Measurements from ENCODE around the gene MTMR3.

- TF ChIP-seq CTCF (IDR thresholded peaks at IDR 0.05) (no peak), E2F6 (IDR thresholded peaks at IDR 0.05; ENCODE audit: borderline replicate concordance, low read depth) (no peak), HOXA7 (CRISPR knock-in tag; IDR thresholded peaks at IDR 0.05) (no peak), RAD21 (conservative IDR thresholded peaks at IDR 0.05 in 1 of 2, IDR thresholded peaks at IDR 0.05 in 1 of 2) (no peak), SMC3 (IDR thresholded peaks at IDR 0.05) (no peak)
Measured at GRCh38 chr22:30004101-30004500, 121.1 kb downstream of the MTMR3 start.

All from A549 (cell line).